NOMO-1 treated with DMSO at 0.1 percent for 48 hours (cell line): Measurements from ENCODE around the gene SLC25A5.
"Not testable (repeated sequence)": the region's sequence is repeated elsewhere in the genome, so short reads cannot be mapped to it uniquely, and the experiment has no call there.

Source experiments
- DNase-seq: peaks from one replicate; lab custom pipeline; 2025; ENCODE audit not compliant: unreplicated experiment; lab: John Stamatoyannopoulos, UW

SLC25A5 gene

GRCh38 chrX:119502727-119503483, 34.7 kb downstream of the SLC25A5 start:
- DNase-seq, result no peak

GRCh38 chrX:119503484-119503861, 35.2 kb downstream of the SLC25A5 start:
- DNase-seq, result no peak

GRCh38 chrX:119505145-119505544, 36.9 kb downstream of the SLC25A5 start:
- not testable (repeated sequence) for DNase-seq

- DNase-seq, result no peak
These were observed 37.7 kb downstream of the SLC25A5 start for GRCh38 chrX:119505945-119506344.

GRCh38 chrX:119507206-119507605, 39.0 kb downstream of the SLC25A5 start:
- no peak for DNase-seq

- DNase-seq, result peak; percentile 44
These were observed 44.0 kb downstream of the SLC25A5 start for GRCh38 chrX:119512146-119512800.

- peak; percentile 87 for DNase-seq
These were observed 48.0 kb downstream of the SLC25A5 start for GRCh38 chrX:119516157-119516702.

- no peak for DNase-seq
These were observed 50.1 kb downstream of the SLC25A5 start for GRCh38 chrX:119518371-119518770.
